ENCODE measurements around the gene CTNNA2.

The CTNNA2 gene

DNA sequence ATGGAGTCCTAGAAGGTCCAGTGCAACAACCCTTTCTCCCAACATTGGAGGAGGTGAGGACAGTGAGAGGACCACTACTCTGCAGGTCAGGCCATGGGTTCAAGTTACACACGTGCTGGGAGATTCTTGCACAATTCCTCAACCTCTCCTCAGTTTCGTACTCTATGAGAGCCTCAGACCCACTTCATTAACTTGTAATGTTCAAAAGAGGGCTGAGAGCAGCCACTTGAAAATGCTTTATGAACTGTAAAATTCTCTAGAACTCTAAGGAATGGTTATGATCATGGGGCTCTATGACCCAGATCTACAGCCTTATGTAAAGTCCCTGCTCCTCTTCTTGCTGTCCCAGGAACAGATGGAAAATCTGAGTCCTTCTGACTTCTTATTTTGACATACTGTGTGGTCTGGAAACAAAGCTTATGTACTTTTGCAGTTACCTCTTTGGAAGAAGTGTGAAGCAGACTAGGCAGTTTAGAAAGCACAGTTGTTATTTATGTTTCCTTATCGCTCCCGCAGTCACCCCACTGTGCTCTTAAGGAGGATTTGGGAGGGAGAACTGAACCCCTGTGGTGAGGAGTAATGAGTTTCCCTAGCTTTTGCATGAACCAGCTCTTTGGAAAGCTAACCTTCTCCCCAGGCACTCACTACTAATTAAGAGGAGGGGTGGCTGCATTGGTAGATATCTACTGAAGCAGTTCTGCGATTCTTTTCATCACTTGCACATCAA is 495.1 kb downstream of the CTNNA2 start:
- no peak overlapping the region for H3K4me3 ChIP-seq (replicated peaks in 1 of 2; ENCODE audit: low read depth in 2 of 2, low read length in 2 of 2)
- DNase-seq (ENCODE audit: low read depth in 2 of 2): no peak
- TF ChIP-seq, protein P1, sequence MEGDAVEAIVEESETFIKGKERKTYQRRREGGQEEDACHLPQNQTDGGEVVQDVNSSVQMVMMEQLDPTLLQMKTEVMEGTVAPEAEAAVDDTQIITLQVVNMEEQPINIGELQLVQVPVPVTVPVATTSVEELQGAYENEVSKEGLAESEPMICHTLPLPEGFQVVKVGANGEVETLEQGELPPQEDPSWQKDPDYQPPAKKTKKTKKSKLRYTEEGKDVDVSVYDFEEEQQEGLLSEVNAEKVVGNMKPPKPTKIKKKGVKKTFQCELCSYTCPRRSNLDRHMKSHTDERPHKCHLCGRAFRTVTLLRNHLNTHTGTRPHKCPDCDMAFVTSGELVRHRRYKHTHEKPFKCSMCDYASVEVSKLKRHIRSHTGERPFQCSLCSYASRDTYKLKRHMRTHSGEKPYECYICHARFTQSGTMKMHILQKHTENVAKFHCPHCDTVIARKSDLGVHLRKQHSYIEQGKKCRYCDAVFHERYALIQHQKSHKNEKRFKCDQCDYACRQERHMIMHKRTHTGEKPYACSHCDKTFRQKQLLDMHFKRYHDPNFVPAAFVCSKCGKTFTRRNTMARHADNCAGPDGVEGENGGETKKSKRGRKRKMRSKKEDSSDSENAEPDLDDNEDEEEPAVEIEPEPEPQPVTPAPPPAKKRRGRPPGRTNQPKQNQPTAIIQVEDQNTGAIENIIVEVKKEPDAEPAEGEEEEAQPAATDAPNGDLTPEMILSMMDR (IDR thresholded peaks at IDR 0.05; ENCODE audit: low read depth, low read length): no peak

DNA sequence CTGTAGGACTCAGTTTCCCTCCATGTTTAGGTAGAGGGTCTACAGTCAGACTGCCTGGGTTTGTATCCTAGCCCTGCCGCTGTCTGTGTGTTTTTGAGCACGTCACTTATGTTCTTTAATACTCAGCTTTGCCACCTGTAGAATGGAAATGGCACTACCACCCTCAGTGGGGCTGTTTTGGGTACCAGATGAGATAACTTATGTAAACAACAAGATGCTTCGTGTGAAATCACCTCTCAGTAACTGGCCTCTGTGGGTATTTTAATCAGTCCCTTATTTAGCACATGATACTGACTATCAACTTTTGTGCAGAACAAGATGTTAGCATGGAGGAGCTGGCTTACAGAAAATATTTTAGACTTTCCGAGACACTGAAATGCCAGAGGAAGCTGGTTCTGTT is 495.7 kb downstream of the CTNNA2 start:
- DNase-seq (ENCODE audit: low read depth in 2 of 2): no peak
- no peak overlapping the region for H3K4me3 ChIP-seq (replicated peaks in 1 of 2; ENCODE audit: low read depth in 2 of 2, low read length in 2 of 2)
- TF ChIP-seq, protein P1 (IDR thresholded peaks at IDR 0.05; ENCODE audit: low read depth, low read length): no peak

DNA sequence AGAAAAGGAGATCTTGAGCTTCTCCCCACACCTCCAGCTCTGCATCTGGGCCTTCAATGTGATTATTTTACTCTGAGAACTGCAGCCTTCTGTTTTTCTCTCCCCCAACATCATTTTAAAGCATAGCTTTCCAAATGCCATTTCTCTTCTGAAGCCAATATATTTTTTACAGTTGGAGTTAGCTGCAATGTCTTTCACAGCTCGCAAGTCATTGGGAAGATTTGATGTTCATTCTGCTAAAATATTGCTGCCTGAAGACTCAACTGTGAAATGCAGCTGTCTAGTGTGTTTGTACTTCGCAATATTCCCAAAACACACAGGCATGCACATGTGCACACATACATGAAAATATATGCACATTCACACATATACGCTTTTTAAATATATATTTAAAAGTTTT is 496.4 kb downstream of the CTNNA2 start:
- no peak overlapping the region for H3K4me3 ChIP-seq (replicated peaks in 1 of 2; ENCODE audit: low read depth in 2 of 2, low read length in 2 of 2)
- TF ChIP-seq, protein P1 (IDR thresholded peaks at IDR 0.05; ENCODE audit: low read depth, low read length): no peak
- no peak for DNase-seq (ENCODE audit: low read depth in 2 of 2)

DNA sequence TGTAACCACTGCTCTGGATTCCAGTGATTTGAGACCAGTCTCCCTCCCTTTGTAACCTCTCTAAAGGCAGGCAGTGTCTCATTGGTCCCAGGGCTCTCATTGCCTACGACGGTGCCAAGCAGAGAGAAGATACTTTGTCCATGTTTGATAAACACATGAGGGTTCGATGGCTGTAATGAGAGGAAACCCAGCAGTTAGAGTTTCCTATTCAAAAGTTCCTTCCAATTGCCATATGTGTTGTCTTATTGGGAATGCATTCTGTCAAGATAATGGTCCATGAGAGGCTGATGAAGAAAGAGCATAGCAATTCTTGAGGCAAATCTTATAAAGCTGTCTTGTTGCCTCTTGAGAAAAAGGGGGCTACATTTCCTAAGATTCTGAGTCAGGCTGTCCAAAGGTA is 499.2 kb downstream of the CTNNA2 start:
- DNase-seq (ENCODE audit: low read depth in 2 of 2): no peak
- H3K4me3 ChIP-seq (replicated peaks in 1 of 2; ENCODE audit: low read depth in 2 of 2, low read length in 2 of 2): no peak overlapping the region
- TF ChIP-seq, protein P1 (IDR thresholded peaks at IDR 0.05; ENCODE audit: low read depth, low read length): no peak

DNA sequence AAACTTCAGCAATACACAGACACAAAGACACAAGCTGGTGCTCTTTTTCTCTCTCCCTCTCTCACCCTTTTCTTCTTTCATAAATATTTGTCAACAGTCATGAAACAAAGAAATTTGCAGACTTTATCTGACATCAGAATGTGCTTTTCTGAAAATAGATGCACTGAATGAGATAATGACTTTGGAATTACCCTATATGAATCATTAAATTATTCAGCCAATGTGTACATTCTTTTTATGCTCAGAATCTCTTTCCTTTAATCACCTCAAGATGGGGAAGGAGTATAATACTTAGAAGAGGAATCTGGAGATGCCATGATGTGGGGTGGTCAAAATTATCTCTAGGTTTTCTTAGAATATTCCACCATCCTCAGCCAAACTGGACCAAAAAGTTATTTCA is 501.8 kb downstream of the CTNNA2 start:
- TF ChIP-seq, protein P1 (IDR thresholded peaks at IDR 0.05; ENCODE audit: low read depth, low read length): no peak
- no peak overlapping the region for H3K4me3 ChIP-seq (replicated peaks in 1 of 2; ENCODE audit: low read depth in 2 of 2, low read length in 2 of 2)
- DNase-seq (ENCODE audit: low read depth in 2 of 2): no peak

DNA sequence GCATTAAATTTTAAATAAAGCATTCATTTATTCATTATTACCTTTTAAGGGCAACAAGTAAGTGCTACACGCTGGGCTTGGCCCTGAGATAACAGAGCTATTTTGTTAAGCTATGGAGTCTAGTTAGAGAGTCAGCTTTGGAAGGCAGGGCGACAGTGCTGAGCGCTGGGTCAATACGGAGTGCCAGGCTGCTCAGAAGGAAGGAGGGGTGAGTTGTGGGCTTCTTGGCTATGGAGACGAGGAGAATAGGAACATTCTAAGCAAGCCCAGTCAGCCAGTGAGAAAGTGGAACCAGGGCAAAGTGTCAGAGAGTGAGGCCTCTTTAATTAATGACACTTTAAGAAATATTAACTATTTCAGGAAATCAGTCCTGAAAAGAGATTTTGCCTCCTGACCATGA is 503.3 kb downstream of the CTNNA2 start:
- DNase-seq (ENCODE audit: low read depth in 2 of 2): no peak
- no peak overlapping the region for H3K4me3 ChIP-seq (replicated peaks in 1 of 2; ENCODE audit: low read depth in 2 of 2, low read length in 2 of 2)
- TF ChIP-seq, protein P1 (IDR thresholded peaks at IDR 0.05; ENCODE audit: low read depth, low read length): no peak

Measured in cardiac fibroblast (primary cell).